ENCODE measurements around the gene CRISPLD2.

GRCh38 chr16:84917492-84917891 lies 97.7 kb downstream of the CRISPLD2 start:
- no peak for TF ChIP-seq TAF1 (IDR thresholded peaks at IDR 0.05; ENCODE audit: low read depth)
- TF ChIP-seq EP300 (IDR thresholded peaks at IDR 0.05; ENCODE audit: borderline replicate concordance) = no peak
- TF ChIP-seq, protein P1, sequence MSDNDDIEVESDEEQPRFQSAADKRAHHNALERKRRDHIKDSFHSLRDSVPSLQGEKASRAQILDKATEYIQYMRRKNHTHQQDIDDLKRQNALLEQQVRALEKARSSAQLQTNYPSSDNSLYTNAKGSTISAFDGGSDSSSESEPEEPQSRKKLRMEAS (IDR thresholded peaks at IDR 0.05) = no peak
- TF ChIP-seq CREB1 (IDR thresholded peaks at IDR 0.05; ENCODE audit: low read depth) = no peak
- TF ChIP-seq YY1 (IDR thresholded peaks at IDR 0.05; ENCODE audit: low read depth) = no peak
- TF ChIP-seq, protein P2, sequence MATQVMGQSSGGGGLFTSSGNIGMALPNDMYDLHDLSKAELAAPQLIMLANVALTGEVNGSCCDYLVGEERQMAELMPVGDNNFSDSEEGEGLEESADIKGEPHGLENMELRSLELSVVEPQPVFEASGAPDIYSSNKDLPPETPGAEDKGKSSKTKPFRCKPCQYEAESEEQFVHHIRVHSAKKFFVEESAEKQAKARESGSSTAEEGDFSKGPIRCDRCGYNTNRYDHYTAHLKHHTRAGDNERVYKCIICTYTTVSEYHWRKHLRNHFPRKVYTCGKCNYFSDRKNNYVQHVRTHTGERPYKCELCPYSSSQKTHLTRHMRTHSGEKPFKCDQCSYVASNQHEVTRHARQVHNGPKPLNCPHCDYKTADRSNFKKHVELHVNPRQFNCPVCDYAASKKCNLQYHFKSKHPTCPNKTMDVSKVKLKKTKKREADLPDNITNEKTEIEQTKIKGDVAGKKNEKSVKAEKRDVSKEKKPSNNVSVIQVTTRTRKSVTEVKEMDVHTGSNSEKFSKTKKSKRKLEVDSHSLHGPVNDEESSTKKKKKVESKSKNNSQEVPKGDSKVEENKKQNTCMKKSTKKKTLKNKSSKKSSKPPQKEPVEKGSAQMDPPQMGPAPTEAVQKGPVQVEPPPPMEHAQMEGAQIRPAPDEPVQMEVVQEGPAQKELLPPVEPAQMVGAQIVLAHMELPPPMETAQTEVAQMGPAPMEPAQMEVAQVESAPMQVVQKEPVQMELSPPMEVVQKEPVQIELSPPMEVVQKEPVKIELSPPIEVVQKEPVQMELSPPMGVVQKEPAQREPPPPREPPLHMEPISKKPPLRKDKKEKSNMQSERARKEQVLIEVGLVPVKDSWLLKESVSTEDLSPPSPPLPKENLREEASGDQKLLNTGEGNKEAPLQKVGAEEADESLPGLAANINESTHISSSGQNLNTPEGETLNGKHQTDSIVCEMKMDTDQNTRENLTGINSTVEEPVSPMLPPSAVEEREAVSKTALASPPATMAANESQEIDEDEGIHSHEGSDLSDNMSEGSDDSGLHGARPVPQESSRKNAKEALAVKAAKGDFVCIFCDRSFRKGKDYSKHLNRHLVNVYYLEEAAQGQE (IDR thresholded peaks at IDR 0.05; ENCODE audit: low read depth) = no peak
- TF ChIP-seq FOXM1 (IDR thresholded peaks at IDR 0.05; ENCODE audit: borderline replicate concordance, low read depth) = no peak
- no peak for TF ChIP-seq CEBPB (IDR thresholded peaks at IDR 0.05)
- no peak for TF ChIP-seq RAD21 (IDR thresholded peaks at IDR 0.05; ENCODE audit: low read depth)

All from Ishikawa (cell line).